Tibial artery (tissue), 4 donors: Measurements from ENCODE around the gene SPSB1.

Experiments used
- DNase-seq, 2 donors: peaks; one replicate each; pipeline ENCODE4 v3.0.0-alpha.2; 2019
- H3K27ac ChIP-seq, 2 donors: fragments of 200-600 bp; sonication (generic) in 1 of 2; 1 replicate in 1 of 2; 2 replicates in 1 of 2; pipeline ENCODE4 v1.5.1; 2018 to 2019; ENCODE audit warnings: mild to moderate bottlenecking in 1 of 2
- H3K27me3 ChIP-seq, 2 donors: fragments of 200-600 bp; sonication (generic) in 1 of 2; one replicate each; pipeline versions ENCODE4 v1.5.1 to v1.6.0; 2016 to 2019
- H3K36me3 ChIP-seq, 3 donors: fragments of 200-600 bp; sonication (generic) in 2 of 3; one replicate each; pipeline ENCODE4 v1.5.1; 2016 to 2019; ENCODE audit warnings: mild to moderate bottlenecking in 2 of 3
- H3K4me1 ChIP-seq, 4 donors: fragments of 200-600 bp; sonication (generic) in 2 of 4; 1 replicate in 3 of 4; 2 replicates in 1 of 4; pipeline ENCODE4 v1.5.1; 2016 to 2019
- H3K4me3 ChIP-seq, 2 donors: fragments of 200-600 bp; sonication (generic) in 1 of 2; 1 replicate in 1 of 2; 2 replicates in 1 of 2; pipeline ENCODE4 v1.5.1; 2018 to 2019; ENCODE audit warnings: mild to moderate bottlenecking in 2 of 2
- H3K9me3 ChIP-seq, 3 donors: fragments of 200-600 bp; sonication (generic) in 1 of 3; one replicate each; pipeline ENCODE4 v1.5.1; 2016 to 2019
- intact Hi-C: fragments of 100-400 bp; cut with DNase I; formaldehyde crosslinking; loops from one replicate; pipeline ENCODE4 v1.15.0; 2023; ENCODE audit warnings: low total_unique reads
- TF ChIP-seq, protein P1 (sequence below), 2 experiments: fragments of 200-600 bp in 1 of 2; fragments of 450-650 bp in 1 of 2; IDR thresholded peaks; one replicate each; pipeline ENCODE4 v1.5.1; 2017 to 2019; ENCODE audit warnings: antibody characterized with exemption in 2 of 2, mild to moderate bottlenecking in 1 of 2, moderate library complexity in 1 of 2

Gene SPSB1

GRCh38 chr1:9328201-9328600 lies 35.5 kb downstream of the SPSB1 start:
- Histone ChIP-seq H3K4me1 (peaks cover 13 to 97% (median 77%) of the 10 kb centered on the region in 4 donors), H3K27me3 (no peaks in the 10 kb centered on the region), H3K4me3 (no peak overlapping the region), H3K36me3 (no peaks in the 10 kb centered on the region), H3K27ac (peak overlapping the region; percentile 81 to 89), H3K9me3 (no peaks in the 10 kb centered on the region)
- no peak for DNase-seq
- intact Hi-C loops = no loop called here
- TF ChIP-seq, protein P1, sequence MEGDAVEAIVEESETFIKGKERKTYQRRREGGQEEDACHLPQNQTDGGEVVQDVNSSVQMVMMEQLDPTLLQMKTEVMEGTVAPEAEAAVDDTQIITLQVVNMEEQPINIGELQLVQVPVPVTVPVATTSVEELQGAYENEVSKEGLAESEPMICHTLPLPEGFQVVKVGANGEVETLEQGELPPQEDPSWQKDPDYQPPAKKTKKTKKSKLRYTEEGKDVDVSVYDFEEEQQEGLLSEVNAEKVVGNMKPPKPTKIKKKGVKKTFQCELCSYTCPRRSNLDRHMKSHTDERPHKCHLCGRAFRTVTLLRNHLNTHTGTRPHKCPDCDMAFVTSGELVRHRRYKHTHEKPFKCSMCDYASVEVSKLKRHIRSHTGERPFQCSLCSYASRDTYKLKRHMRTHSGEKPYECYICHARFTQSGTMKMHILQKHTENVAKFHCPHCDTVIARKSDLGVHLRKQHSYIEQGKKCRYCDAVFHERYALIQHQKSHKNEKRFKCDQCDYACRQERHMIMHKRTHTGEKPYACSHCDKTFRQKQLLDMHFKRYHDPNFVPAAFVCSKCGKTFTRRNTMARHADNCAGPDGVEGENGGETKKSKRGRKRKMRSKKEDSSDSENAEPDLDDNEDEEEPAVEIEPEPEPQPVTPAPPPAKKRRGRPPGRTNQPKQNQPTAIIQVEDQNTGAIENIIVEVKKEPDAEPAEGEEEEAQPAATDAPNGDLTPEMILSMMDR (IDR thresholded peaks at IDR 0.05) = no peak

- peaks cover 0 to 3% (median 0%) of the 10 kb centered on the region in 3 donors for H3K36me3 ChIP-seq
- no peaks in the 10 kb centered on the region for H3K27me3 ChIP-seq
- H3K4me3 ChIP-seq = no peak overlapping the region
- peaks cover 13 to 97% (median 73%) of the 10 kb centered on the region in 4 donors for H3K4me1 ChIP-seq
- TF ChIP-seq, protein P1 (IDR thresholded peaks at IDR 0.05) = no peak
- intact Hi-C loops = no loop called here
- no peak for DNase-seq
- peak overlapping the region; percentile 81 to 89 for H3K27ac ChIP-seq
- H3K9me3 ChIP-seq = no peaks in the 10 kb centered on the region
These were observed 36.0 kb downstream of the SPSB1 start for GRCh38 chr1:9328715-9329114.

- intact Hi-C loops = no loop called here
- no peak for DNase-seq
- no peaks in the 10 kb centered on the region for H3K27me3 ChIP-seq
- no peaks in the 10 kb centered on the region for H3K9me3 ChIP-seq
- H3K4me1 ChIP-seq = peaks cover 13 to 92% (median 58%) of the 10 kb centered on the region in 4 donors
- H3K4me3 ChIP-seq = no peak overlapping the region
- H3K27ac ChIP-seq = no peak overlapping the region
- H3K36me3 ChIP-seq = peaks cover 0 to 4% (median 0%) of the 10 kb centered on the region in 3 donors
- TF ChIP-seq, protein P1 (IDR thresholded peaks at IDR 0.05) = no peak
These were observed 38.3 kb downstream of the SPSB1 start for GRCh38 chr1:9331016-9331415.

DNA sequence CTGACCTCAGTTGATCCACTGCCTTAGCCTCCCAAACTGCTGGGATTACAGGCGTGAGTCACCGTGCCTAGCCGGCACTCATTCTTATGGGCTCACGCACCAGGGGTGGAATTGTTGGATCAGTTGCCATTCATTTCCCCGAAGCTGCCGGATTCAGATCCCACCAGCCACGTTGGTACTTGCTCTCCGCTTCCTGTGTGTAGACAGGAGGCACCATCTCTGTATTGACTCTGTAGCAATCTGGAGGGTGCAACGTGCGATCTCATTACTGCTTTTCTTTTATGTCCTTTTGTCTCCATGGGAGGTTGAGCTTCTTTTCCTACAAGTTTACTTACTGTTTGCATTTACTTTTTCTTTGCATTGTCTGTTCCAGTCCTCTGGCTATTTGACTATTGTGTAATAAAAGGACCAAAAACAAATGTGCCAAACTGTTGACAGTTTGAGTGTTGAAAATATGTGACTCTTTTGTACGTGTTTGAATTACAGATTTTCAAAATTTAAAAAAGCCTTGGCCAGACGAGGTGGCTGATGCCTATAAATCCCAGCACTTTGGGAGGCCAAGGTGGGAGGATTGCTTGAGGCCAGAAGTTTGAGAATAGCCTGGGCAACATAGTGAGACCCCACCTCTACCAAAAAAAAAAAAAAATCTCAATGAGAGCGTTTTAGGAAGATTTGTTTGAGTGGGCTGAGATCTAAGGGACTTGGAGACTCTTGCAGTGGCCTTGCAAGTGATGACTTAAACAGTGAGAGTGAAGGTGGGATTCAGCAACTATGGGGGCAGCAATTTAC lies 39.1 kb downstream of the SPSB1 start:
- H3K27me3 ChIP-seq = no peaks in the 10 kb centered on the region
- DNase-seq = no peak
- H3K4me3 ChIP-seq = no peak overlapping the region
- H3K36me3 ChIP-seq = peaks cover 0 to 4% (median 0%) of the 10 kb centered on the region in 3 donors
- peaks cover 6 to 92% (median 58%) of the 10 kb centered on the region in 4 donors for H3K4me1 ChIP-seq
- H3K9me3 ChIP-seq = no peaks in the 10 kb centered on the region
- intact Hi-C loops = no loop called here
- TF ChIP-seq, protein P1 (IDR thresholded peaks at IDR 0.05) = no peak
- H3K27ac ChIP-seq = peak overlapping the region; percentile 50 to 54

- Histone ChIP-seq H3K4me1 (peaks cover 0 to 92% (median 58%) of the 10 kb centered on the region in 4 donors), H3K27ac (peak overlapping the region; percentile 50 to 54), H3K9me3 (no peaks in the 10 kb centered on the region), H3K27me3 (no peaks in the 10 kb centered on the region), H3K4me3 (no peak overlapping the region), H3K36me3 (peaks cover 0 to 4% (median 0%) of the 10 kb centered on the region in 3 donors)
- intact Hi-C loops = no loop called here
- TF ChIP-seq, protein P1 (IDR thresholded peaks at IDR 0.05) = no peak
- DNase-seq = no peak
These were observed 39.9 kb downstream of the SPSB1 start for GRCh38 chr1:9332513-9333143.
